ENCODE results near the gene ARHGEF4. TPM values are rescaled to one million over a fixed set of nuclear protein-coding genes. Genes with fewer than 3 reads are reported as not detected.
A peak's percentile ranks its signal among the peaks of the same experiment; 100 is the strongest.

ARHGEF4 gene
- total RNA-seq, 1 experiment from 2014 or later, result 12.6 TPM

GRCh38 chr2:130883496-130883895 lies 46.8 kb downstream of the ARHGEF4 start:
- DNase-seq, result no peak
- no peaks in the 10 kb centered on the region for H3K9me3 Mint-ChIP-seq

More at GRCh38 chr2:130883496-130883895, 46.8 kb downstream of the ARHGEF4 start:
- no peak overlapping the region for H3K27ac ChIP-seq (ENCODE audit: insufficient read length, low read depth, low read length)
- H2BK15ac ChIP-seq (ENCODE audit: low read depth, low read length), result no peak overlapping the region
- H3K18ac ChIP-seq (ENCODE audit: insufficient read length, low read depth, low read length), result no peak overlapping the region
- H3K9ac ChIP-seq (ENCODE audit: extremely low read depth, insufficient read length, low read length), result no peak overlapping the region
- H3K9me3 ChIP-seq (ENCODE audit: control insufficient read depth, low read depth, low read length), result no peaks in the 10 kb centered on the region
- no peaks in the 10 kb centered on the region for H3K4me1 ChIP-seq (ENCODE audit: insufficient read depth, low read length)
- no peak overlapping the region for H3K56ac ChIP-seq (ENCODE audit: insufficient read length, low read depth, low read length)
- peaks cover 0 to 3% (median 0%) of the 10 kb centered on the region in 3 experiments; a peak in 1 of 7 replicates for H3K36me3 Mint-ChIP-seq (ENCODE audit: insufficient read depth in 1 of 3, low read depth in 3 of 3)
- no peak overlapping the region for H4K8ac ChIP-seq (replicated peaks; ENCODE audit: insufficient read length, low read depth, low read length)
- H3K79me2 ChIP-seq (ENCODE audit: insufficient read depth, low read length), result no peaks in the 10 kb centered on the region
- no peak overlapping the region for H3K4me2 ChIP-seq (ENCODE audit: insufficient read depth, insufficient read length, low read length)
- no peak overlapping the region for H2BK5ac ChIP-seq (ENCODE audit: insufficient read length, low read length)
- H4K91ac ChIP-seq (ENCODE audit: insufficient read length, low read depth, low read length), result no peak overlapping the region
- no peaks in the 10 kb centered on the region for H3K79me1 ChIP-seq (ENCODE audit: insufficient read depth, low read depth, low read length, poor library complexity, severe bottlenecking)
- no peak overlapping the region for H2BK20ac ChIP-seq (ENCODE audit: low read depth, low read length, poor library complexity, severe bottlenecking)
- no CpG with 5 or more reads among the region's 4 CpGs for WGBS (ENCODE audit: extremely low coverage, insufficient read length, low lambda C conversion rate)
- peak overlapping the region; percentile 8; the same call in 1 of the 2 replicates for H3K14ac ChIP-seq (ENCODE audit: insufficient read depth, low read length)
- no peaks in the 10 kb centered on the region for H3K27me3 Mint-ChIP-seq (ENCODE audit: low read depth)
- H3K4me3 Mint-ChIP-seq, result no peak overlapping the region
- H3T11ph ChIP-seq (ENCODE audit: low read length), result no peak overlapping the region
- no peak overlapping the region for H2AK5ac ChIP-seq (ENCODE audit: insufficient read length, low read length)
- no peaks in the 10 kb centered on the region for H3K23me2 ChIP-seq (ENCODE audit: insufficient read length, low read depth, low read length, poor library complexity, severe bottlenecking)
- no peak for TF ChIP-seq CTCF (conservative IDR thresholded peaks at IDR 0.05)
- H3K23ac ChIP-seq (ENCODE audit: insufficient read length, low read depth, low read length), result no peak overlapping the region
- peaks cover 0 to 3% of the 10 kb centered on the region in 2 experiments; a peak in 1 of 4 replicates for H3K4me1 Mint-ChIP-seq
- H3K27me3 ChIP-seq (ENCODE audit: insufficient read depth, low read length), result no peaks in the 10 kb centered on the region
- no peak overlapping the region for H2BK12ac ChIP-seq (ENCODE audit: insufficient read length, low read depth, low read length)
- no peak overlapping the region for H2AFZ ChIP-seq (ENCODE audit: low read length)
- H4K5ac ChIP-seq (ENCODE audit: insufficient read length, low read depth, low read length), result no peak overlapping the region
- H2BK120ac ChIP-seq (ENCODE audit: low read depth, low read length, poor library complexity, severe bottlenecking), result no peak overlapping the region
- H3K27ac Mint-ChIP-seq, result peak overlapping the region in 1 of 3 experiments; percentile 33; a peak in 1 of 7 replicates
- no peak overlapping the region for H3K4ac ChIP-seq (ENCODE audit: low read depth, low read length)
- H4K20me1 ChIP-seq (ENCODE audit: control insufficient read depth, insufficient read depth, insufficient read length), result no peaks in the 10 kb centered on the region
